Stimulated activated effector memory CD8-positive, alpha-beta T cell treated with anti-CD3 and anti-CD28 coated beads, Interleukin-12 subunit alpha, Interleukin-12 subunit beta, amount 100 ng/mL, for 72 hours (primary cell): ENCODE results near the gene FADS1.

Experiments
- ATAC-seq: fragments of 150-1000 bp; cut with Tn5 transposase; 2 replicates; pipeline ENCODE4 v1.10.0; 2021
- DNase-seq, 2 donors: peaks; one replicate each; pipeline ENCODE4 v3.0.0; 2021 to 2022; ENCODE audit warnings: low spot score in 2 of 2
- H3K27ac Mint-ChIP-seq: one replicate; pipeline ENCODE4 v1.8.0; 2022; ENCODE audit warnings: mild to moderate bottlenecking, mixed read lengths
- H3K36me3 Mint-ChIP-seq: one replicate; pipeline ENCODE4 v1.8.0; 2022; ENCODE audit warnings: mild to moderate bottlenecking, mixed read lengths
- H3K4me1 Mint-ChIP-seq: one replicate; pipeline ENCODE4 v1.8.0; 2022; ENCODE audit warnings: mixed read lengths
- H3K4me3 Mint-ChIP-seq: one replicate; pipeline ENCODE4 v1.8.0; 2022; ENCODE audit warnings: mild to moderate bottlenecking, mixed read lengths
- H3K9me3 Mint-ChIP-seq: one replicate; pipeline ENCODE4 v1.8.0; 2022; ENCODE audit warnings: mixed read lengths

FADS1 gene

GRCh38 chr11:61771195-61771894 lies 45.5 kb downstream of the FADS1 start:
- H3K36me3 Mint-ChIP-seq = peaks cover 8% of the 10 kb centered on the region
- no peak overlapping the region for H3K4me3 Mint-ChIP-seq
- DNase-seq (no peak), ATAC-seq (no peak)
- no peaks in the 10 kb centered on the region for H3K9me3 Mint-ChIP-seq
- peaks cover 28% of the 10 kb centered on the region for H3K4me1 Mint-ChIP-seq
- peak overlapping the region; percentile 80 for H3K27ac Mint-ChIP-seq

DNA sequence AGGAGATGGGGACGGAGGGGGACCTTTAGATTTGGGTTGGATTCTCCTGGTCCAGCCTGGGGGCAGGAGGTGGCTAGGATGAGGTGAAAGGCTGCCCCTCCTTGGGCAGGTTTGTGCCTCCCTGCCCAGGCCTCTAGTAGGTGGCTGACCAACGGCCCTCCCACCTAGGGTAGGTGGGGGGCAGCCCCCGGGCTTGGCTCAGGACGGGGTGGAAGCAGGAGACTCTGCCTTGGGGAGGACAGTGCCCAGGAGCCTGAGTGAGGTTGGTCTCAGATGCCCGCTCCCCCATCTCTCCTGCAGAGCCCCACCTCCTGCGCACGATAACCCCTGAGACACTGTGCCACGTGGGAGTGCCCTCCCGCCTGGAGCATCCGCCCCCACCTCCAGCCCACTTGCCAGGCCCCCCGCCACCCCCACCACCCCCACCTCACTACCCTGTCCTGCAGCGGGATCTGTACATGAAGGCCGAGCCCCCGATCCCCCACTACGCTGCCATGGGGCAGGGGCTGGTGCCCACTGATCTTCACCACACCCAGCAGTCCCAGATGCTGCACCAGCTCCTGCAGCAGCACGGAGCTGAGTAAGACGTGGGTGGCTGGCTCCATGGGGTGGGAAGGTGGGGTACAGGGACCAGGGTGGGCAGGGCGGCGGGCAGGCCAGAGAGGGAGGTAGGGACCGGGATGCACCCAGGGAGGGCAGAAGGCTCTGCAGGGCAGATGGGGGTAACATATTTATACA lies 46.7 kb downstream of the FADS1 start:
- Mint-ChIP-seq H3K4me3 (no peak overlapping the region), H3K9me3 (no peaks in the 10 kb centered on the region), H3K4me1 (peaks cover 16% of the 10 kb centered on the region), H3K27ac (no peak overlapping the region), H3K36me3 (peaks cover under 1% of the 10 kb centered on the region)
- DNase-seq (no peak), ATAC-seq (no peak)

DNA sequence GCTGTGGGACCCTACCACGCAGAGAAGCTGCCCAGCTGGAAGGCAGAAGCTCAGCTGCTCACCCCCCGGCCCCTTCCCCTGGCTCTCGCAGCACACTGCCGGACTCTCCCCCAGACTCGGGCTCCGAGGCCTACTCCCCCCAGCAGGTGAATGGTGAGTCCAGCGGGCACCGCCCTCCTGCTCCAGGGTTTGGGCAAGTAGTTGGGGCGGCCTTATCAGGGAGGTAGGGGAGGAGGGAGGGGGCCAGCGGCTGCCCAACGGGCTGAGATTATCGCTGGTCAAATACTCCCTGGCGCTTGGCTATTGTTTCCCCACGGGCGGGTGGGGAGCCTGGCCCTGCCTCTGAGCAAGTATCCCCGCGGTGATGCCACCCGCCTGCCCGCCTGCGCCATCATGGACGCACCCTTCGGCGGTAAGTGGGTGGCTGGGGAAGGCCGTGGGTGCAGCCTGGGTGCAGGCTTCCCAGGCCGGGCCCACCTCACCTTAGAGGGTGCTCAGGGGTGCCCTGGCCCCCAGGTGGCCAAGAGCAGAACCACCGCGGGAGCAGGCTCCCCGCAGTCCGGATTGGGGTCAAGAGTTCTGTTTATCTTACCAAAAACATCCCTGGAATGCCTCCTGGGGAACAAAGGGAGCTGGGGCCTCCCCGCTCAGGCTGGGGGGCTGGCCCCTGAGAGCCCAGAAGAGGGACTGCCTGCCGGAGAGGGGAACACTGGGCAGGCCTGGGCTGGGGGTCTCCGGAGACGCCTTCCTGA lies 47.5 kb downstream of the FADS1 start:
- H3K4me3 Mint-ChIP-seq = no peak overlapping the region
- no peaks in the 10 kb centered on the region for H3K9me3 Mint-ChIP-seq
- ATAC-seq = no peak
- peaks cover 15% of the 10 kb centered on the region for H3K4me1 Mint-ChIP-seq
- DNase-seq = no peak
- H3K36me3 Mint-ChIP-seq = no peaks in the 10 kb centered on the region
- no peak overlapping the region for H3K27ac Mint-ChIP-seq

- Mint-ChIP-seq H3K4me1 (peaks cover 15% of the 10 kb centered on the region), H3K27ac (peak overlapping the region; percentile 39), H3K36me3 (no peaks in the 10 kb centered on the region), H3K4me3 (no peak overlapping the region), H3K9me3 (no peaks in the 10 kb centered on the region)
- ATAC-seq (no peak), DNase-seq (no peak)
Observed at GRCh38 chr11:61768376-61769076, 48.3 kb downstream of the FADS1 start.

DNA sequence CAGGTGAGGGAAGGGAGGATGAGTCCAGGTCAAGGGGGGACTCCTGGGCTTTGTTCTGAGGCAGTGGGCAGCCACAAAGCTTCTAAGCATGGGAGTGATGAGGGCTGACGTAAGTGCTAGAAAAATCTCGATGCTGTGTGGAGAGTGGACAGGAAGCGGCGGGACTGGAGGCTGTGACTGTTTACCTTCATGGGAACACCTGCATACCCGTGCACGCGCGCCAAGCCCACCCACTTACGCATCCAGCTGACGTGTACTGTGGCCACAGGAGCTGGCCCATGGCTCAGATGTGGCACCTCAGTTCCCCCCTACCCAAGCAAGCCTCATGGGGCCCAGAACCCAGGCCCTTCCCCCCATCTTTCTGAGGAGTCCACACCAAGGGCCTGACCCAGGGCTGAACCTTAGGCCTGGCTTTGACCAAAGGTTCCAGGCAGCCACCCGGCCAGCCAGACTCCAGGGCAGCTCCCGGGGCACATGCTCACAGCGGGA lies 50.4 kb downstream of the FADS1 start:
- no peaks in the 10 kb centered on the region for H3K36me3 Mint-ChIP-seq
- no peak overlapping the region for H3K4me3 Mint-ChIP-seq
- peaks cover 8% of the 10 kb centered on the region for H3K4me1 Mint-ChIP-seq
- no peak overlapping the region for H3K27ac Mint-ChIP-seq
- no peaks in the 10 kb centered on the region for H3K9me3 Mint-ChIP-seq
- ATAC-seq = no peak
- DNase-seq = no peak

DNA sequence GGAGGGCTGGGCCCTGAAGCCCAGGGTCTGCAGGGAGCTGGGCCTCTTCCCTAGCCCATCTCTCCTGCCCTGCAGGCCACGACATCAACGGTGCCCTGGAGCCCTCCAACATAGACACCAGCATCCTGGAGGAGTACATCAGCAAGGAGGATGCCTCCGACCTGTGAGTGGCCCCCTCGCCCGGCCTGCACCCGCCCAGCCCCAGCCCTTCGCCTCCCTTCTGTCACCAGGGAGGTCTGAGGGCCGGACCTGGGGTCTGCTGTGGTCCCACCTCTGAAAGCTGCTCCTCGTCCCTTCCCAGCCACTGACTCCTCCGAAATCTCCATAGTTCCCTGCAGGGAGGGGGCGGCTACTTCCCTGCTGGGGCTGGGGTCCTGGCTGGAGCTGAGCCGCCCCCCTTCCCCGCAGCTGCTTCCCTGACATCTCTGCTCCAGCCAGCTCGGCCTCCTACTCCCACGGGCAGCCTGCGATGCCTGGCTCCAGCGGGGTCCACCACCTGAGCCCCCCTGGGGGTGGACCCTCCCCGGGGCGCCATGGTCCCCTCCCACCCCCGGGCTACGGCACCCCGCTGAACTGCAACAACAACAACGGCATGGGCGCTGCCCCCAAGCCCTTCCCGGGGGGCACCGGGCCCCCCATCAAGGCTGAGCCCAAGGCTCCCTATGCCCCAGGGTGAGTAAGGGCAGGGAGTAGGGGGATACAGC lies 51.1 kb downstream of the FADS1 start:
- H3K4me3 Mint-ChIP-seq = no peak overlapping the region
- H3K9me3 Mint-ChIP-seq = no peaks in the 10 kb centered on the region
- DNase-seq (no peak), ATAC-seq (no peak)
- H3K27ac Mint-ChIP-seq = no peak overlapping the region
- no peaks in the 10 kb centered on the region for H3K36me3 Mint-ChIP-seq
- H3K4me1 Mint-ChIP-seq = peaks cover 8% of the 10 kb centered on the region

DNA sequence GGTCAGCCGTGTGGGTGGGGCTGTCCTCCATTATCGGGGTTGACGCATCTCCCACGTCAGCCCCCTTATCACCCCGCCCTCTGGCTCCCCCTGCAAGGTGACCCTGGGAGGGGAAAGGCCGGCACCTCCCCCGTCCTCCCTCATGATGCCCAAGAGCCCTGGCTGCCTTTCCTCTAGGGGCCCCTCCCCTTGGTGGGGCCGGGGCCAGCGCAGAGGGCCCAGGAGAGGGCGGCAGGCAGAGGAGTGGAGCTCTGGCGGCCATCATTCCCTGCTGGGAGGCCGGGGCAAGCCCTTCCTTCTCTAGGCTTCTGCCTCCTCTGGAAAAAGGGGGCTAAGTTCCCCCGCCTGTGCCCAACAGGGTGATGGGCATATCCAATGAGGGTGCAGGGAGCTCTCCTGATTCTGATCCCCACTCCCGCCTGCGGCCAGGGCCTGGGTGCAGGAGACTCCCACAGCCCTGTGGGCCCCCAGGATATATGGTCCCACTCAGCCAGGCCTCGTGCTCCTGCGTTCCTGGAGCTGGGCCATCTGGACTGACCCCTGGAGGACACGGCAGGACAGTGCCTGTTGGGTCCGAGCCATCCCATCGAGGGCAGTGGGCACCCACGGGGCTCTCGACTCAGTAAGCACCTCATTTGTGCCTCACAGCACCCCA lies 52.1 kb downstream of the FADS1 start:
- H3K9me3 Mint-ChIP-seq = no peaks in the 10 kb centered on the region
- H3K27ac Mint-ChIP-seq = no peak overlapping the region
- DNase-seq (no peak), ATAC-seq (no peak)
- H3K4me3 Mint-ChIP-seq = no peak overlapping the region
- no peaks in the 10 kb centered on the region for H3K36me3 Mint-ChIP-seq
- peaks cover 8% of the 10 kb centered on the region for H3K4me1 Mint-ChIP-seq

GRCh38 chr11:61763930-61764605 lies 52.7 kb downstream of the FADS1 start:
- no peaks in the 10 kb centered on the region for H3K36me3 Mint-ChIP-seq
- no peak overlapping the region for H3K27ac Mint-ChIP-seq
- ATAC-seq (no peak), DNase-seq (no peak)
- H3K9me3 Mint-ChIP-seq = no peaks in the 10 kb centered on the region
- H3K4me1 Mint-ChIP-seq = peaks cover 8% of the 10 kb centered on the region
- no peak overlapping the region for H3K4me3 Mint-ChIP-seq

- Mint-ChIP-seq H3K36me3 (no peaks in the 10 kb centered on the region), H3K27ac (peak overlapping the region; percentile 37), H3K4me1 (peaks cover 14% of the 10 kb centered on the region), H3K9me3 (no peaks in the 10 kb centered on the region), H3K4me3 (no peak overlapping the region)
- ATAC-seq (no peak), DNase-seq (no peak)
Observed at GRCh38 chr11:61762798-61763197, 54.0 kb downstream of the FADS1 start.

- Mint-ChIP-seq H3K4me1 (peaks cover 18% of the 10 kb centered on the region), H3K27ac (peak overlapping the region; percentile 58), H3K9me3 (no peaks in the 10 kb centered on the region), H3K36me3 (no peaks in the 10 kb centered on the region), H3K4me3 (no peak overlapping the region)
- no peak for ATAC-seq
- no peak for DNase-seq
Observed at GRCh38 chr11:61762223-61762615, 54.6 kb downstream of the FADS1 start.

- Mint-ChIP-seq H3K27ac (peak overlapping the region; percentile 58), H3K4me1 (peaks cover 24% of the 10 kb centered on the region), H3K4me3 (no peak overlapping the region), H3K36me3 (no peaks in the 10 kb centered on the region), H3K9me3 (no peaks in the 10 kb centered on the region)
- ATAC-seq (no peak), DNase-seq (no peak)
Observed at GRCh38 chr11:61761440-61762222, 55.2 kb downstream of the FADS1 start.

DNA sequence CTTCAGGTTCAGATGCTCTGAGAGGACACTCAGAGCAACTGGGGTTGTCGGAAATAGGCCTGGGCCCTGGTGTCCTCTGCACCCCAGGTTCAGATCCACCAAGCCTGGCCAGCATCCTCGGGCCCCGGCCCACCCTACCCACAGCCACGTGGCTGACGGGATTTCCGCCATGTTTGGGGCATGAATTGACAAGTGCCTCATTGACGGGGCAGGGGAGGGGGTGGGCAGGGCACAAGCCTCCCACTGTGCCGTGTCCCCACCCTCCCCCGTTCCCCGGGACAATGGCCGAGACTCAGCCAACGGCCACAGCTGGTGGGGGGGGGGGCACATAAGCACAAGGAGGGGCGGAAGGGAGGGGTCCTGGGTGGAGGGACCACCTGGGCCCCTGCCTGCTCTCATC lies 55.9 kb downstream of the FADS1 start:
- H3K9me3 Mint-ChIP-seq = no peaks in the 10 kb centered on the region
- H3K27ac Mint-ChIP-seq = no peak overlapping the region
- ATAC-seq (no peak), DNase-seq (no peak)
- H3K4me3 Mint-ChIP-seq = no peak overlapping the region
- H3K4me1 Mint-ChIP-seq = peaks cover 31% of the 10 kb centered on the region
- H3K36me3 Mint-ChIP-seq = no peaks in the 10 kb centered on the region

GRCh38 chr11:61757213-61757862 lies 59.5 kb downstream of the FADS1 start:
- peaks cover 55% of the 10 kb centered on the region for H3K4me1 Mint-ChIP-seq

More at GRCh38 chr11:61757213-61757862, 59.5 kb downstream of the FADS1 start:
- peak overlapping the region; percentile 88 for H3K27ac Mint-ChIP-seq
- H3K36me3 Mint-ChIP-seq = no peaks in the 10 kb centered on the region
- no peaks in the 10 kb centered on the region for H3K9me3 Mint-ChIP-seq
- no peak for ATAC-seq
- H3K4me3 Mint-ChIP-seq = peak overlapping the region; percentile 58
- no peak for DNase-seq
